GM19438 (cell line): ENCODE measurements around the gene TSSC4.

Experiments used
- ATAC-seq: cut with Tn5 transposase; IDR thresholded peaks from one replicate; pipeline ENCODE4 v1.9.1; 2021; ENCODE audit warnings: low read depth; ENCODE audit not compliant: unreplicated experiment

TSSC4 gene

GRCh38 chr11:2446590-2447252 lies 46.2 kb downstream of the TSSC4 start:
- ATAC-seq, result no peak

- no peak for ATAC-seq
Measured at GRCh38 chr11:2447253-2447950, 46.9 kb downstream of the TSSC4 start.

- ATAC-seq, result no peak
Measured at GRCh38 chr11:2447951-2448650, 47.6 kb downstream of the TSSC4 start.

- no peak for ATAC-seq
Measured at GRCh38 chr11:2448661-2449547, 48.4 kb downstream of the TSSC4 start.

GRCh38 chr11:2449548-2450320 lies 49.2 kb downstream of the TSSC4 start:
- no peak for ATAC-seq

- ATAC-seq, result no peak
Measured at GRCh38 chr11:2450321-2451041, 49.9 kb downstream of the TSSC4 start.

- no peak for ATAC-seq
Measured at GRCh38 chr11:2451336-2451735, 50.8 kb downstream of the TSSC4 start.

GRCh38 chr11:2451916-2452315 lies 51.4 kb downstream of the TSSC4 start:
- no peak for ATAC-seq

GRCh38 chr11:2452321-2453012 lies 51.9 kb downstream of the TSSC4 start:
- no peak for ATAC-seq

GRCh38 chr11:2453436-2453835 lies 52.9 kb downstream of the TSSC4 start:
- no peak for ATAC-seq
